ENCODE measurements around the gene CHRM3.
"Not testable (repeated sequence)": the region's sequence is repeated elsewhere in the genome, so short reads cannot be mapped to it uniquely, and the experiment has no call there.

CHRM3 gene

DNA sequence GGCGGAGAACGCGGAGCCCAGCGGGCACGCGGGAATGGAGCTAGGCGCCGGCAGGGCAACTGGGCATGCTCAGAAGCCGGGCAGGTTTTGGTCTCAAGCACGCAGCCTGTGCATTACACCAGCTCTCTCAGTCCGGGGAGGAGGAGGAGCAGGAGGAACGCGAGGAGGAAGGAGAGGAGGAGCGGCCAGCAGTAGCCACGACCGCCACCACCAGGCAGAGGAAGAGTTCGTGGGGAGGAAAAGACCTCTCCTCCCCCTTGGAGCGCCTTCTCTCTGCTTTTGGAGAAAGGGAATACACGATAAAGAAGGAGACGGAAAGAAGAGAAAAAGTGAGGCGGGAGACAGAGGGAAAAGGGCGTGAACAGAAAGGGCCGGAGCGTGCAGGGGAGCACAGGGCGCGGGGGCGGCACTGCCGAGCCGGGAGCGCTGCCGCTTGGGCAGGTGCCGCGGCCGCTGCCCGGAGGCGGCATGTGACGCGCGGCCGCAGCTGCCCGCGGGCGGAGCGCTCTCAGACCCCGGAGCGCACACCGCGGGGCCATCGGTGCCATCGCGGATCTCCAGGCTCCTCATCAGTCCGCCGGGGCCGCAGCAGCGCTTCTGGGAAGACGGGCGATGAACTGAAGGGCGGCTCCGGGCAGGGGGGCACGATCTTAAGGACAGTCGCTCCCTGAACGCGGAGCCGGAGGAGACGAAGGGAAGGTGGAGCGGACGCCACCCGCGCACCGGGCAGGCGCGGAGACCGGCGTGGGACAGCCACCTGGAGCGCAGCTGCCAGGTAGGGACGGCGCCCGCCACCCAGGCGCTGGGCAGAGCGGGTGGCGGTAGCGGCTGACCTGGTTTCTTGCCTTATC is at the start of gene CHRM3:
CHRM3 (plus strand) TSS at position 116 of the 851 bp plus-strand sequence. CDS start 520,884 bp downstream, outside the sequence.
- DNase-seq = peak; percentile 56 to 67 (median 61)

DNA sequence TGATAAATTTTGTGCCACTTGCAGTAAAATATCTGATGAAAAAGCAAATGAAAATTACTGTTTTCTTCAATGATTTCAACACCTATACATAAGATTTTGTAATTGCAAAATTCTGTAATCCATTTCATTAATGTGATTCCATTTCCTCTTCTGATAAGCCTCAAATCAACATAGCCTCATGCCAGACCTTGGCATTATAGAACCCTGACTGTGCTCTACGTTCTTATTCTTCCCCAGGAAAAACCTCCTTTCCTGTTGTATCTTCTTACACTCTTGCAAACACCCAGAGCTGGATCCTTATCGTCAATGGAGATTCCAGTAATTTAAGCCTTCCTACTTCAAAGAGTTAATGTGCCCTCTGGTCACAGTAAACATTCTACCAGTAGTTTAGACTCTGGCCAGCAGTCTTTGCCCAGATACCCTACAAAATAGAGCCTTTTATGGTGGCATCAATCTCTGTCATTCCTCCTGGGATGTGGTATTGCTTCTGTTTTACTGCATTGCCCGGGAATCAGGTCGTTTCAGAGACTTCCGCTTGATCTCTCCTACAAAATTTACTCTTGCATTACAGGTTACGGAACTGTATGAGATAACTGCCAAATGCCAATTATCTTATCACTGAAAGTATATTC is 48.5 kb upstream of the CHRM3 start:
- no peak for DNase-seq

DNA sequence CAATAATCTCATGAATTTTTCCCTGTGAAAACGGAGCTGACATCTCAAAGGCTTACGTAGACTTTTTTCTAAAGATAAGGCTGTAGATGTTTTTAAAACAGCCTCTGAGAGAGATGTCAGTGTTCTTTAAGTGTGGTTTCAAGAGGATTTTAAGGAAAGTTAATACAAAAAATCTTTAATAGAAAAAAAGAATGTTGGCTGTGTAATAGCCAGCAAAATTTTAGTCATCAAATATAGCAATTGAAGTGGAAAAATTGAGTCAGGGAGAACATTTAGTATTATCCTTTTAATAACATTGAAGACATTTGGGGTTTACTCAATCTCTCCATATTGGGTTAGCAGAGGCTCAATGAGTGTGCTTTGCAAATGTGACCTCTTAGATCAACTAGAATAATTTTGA is 38.6 kb upstream of the CHRM3 start:
- no peak for DNase-seq

DNA sequence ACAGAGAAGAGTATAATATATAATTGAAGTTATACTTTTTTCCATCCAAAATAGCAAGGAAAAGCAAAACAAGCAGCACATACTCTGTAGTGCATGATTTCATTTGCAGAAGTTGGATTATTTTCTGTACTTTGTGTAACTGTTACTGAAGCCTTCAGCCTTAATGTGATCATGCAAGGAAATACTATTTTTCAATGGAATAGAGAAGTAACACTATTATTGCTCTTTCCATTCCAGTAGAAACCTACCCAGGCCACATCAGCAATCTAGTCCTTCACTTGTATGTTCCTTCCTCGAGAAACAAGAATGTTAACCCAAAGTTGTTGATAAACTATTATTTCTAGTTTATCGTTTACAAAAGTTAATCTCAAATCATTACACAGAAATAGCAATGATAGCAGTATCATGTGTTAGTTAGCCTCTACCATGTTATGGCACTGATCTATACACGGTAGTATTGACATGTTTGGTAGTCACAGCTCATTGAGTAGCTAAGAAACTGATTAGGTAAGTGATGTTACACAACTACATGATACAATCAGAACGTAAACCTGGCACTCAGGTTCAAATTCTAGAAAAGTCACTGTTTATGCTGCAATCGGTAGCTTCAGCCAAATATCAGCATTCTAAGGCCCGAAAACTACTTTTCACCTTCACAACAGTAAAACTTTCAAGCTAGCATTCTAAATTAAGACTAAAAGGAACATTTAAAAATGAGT is 37.6 kb upstream of the CHRM3 start:
- DNase-seq = no peak

DNA sequence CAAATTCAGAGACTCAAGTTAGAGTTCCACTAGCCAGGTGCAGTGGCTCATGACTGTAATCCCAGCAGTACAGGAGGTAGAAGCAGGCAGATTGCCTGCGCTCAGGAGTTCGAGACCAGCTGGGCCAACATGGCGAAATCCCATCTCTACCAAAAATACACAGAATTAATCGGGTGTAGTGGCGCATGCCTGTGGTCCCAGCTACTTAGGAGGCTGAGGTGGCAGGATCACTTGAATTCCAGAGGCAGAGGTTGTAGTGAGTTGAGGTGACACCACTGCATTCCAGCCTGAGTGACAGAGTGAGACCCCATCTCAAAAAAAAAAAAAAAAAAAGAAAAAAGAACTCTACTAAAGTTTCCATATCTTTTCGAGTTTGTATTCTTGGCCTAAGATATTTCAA is 36.7 kb upstream of the CHRM3 start:
- DNase-seq = no peak

DNA sequence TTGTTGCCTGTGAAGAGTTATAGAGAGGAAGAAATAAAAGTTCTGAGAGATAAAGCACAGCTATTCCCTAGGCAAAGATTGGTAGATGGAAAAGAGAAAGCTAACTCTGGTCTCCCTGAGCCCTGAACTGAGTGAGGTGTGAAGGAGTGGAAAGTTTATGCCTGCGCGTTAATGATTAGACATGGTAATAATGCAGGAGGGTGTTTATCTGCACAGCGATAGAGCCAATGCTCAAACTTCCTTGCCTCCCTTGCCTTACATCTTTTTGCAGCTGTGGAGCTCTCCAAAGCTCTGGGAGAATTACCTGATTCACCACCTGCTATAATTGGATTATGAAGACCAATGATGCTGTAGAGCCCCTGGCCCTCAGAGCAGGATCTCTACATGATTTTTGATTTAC is 32.8 kb upstream of the CHRM3 start:
- DNase-seq = no peak

DNA sequence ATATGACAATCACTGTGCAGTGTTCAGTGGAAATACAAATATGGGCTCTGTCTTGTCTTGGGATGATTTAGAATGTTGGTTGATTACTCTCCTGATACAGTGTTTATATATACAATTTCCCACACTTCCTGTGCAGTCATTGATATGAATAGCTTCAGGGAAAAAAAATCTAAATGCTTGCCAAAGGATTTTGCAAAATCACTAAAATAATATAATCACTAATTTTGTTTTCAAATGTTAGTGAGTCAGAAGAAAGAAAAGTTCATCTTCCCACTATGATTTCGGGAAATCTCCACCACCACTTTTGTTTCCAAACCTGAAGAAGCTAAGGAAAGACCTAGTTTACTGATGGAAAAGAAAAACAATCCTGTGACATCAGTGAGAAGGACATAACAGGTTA is 32.1 kb upstream of the CHRM3 start:
- DNase-seq = no peak

DNA sequence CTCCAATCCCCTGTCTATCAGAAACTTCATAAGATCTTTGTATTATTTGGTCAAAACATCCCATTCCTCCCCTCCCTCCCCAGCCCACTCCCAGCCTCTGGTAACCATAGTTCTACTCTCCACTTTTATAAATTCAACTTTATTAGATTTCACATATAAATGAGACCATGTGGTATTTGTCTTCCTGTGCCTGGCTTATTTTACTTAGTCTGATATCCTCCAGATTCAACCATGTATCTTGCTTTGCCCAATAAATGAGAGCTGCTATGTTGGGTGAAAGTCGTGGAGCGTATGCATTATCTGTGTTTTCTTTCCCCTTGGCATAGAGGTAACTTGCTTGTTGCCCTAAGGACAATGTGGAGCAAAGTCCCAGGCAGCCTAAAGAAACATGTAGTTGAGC is 28.5 kb upstream of the CHRM3 start:
- no peak for DNase-seq

DNA sequence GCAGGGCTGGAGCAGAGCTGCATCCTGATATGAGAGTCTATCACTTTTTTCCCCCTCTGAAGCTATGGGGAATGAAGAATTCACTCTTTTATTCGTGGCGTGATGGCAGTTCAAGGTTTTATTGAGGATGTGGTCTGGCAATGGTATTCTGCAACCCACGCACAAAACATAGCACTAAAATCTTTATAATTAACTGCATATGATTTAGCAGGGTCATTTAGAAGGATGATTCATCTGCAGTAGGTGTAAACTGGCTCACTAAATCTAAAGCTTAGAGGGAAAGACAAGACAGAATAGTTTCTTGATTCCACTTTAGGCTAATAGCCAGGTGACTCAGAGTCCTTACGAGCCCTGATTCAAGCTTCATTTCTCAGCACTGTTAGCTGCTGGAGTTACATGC is 25.0 kb upstream of the CHRM3 start:
- no peak for DNase-seq

DNA sequence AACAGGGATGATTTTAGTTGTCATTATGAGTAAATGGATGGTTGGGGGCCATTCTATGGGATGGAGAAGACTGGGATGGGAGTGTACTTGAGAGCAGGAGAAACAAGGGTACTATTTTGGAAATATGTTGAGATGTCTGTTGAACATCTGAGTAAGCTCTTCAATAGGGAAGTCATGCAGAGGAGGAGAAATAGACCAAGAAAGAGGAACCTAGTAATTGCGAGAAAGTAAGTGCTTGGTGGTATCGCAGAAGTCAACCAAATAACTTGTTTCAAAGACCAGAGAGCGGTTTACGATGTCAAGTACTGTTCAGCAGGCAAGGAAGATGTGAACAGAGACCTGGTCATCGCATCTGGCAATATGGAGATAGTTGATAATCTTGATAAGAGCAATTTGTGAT is 22.4 kb upstream of the CHRM3 start:
- peak; percentile 33 to 57 (median 56) for DNase-seq

DNA sequence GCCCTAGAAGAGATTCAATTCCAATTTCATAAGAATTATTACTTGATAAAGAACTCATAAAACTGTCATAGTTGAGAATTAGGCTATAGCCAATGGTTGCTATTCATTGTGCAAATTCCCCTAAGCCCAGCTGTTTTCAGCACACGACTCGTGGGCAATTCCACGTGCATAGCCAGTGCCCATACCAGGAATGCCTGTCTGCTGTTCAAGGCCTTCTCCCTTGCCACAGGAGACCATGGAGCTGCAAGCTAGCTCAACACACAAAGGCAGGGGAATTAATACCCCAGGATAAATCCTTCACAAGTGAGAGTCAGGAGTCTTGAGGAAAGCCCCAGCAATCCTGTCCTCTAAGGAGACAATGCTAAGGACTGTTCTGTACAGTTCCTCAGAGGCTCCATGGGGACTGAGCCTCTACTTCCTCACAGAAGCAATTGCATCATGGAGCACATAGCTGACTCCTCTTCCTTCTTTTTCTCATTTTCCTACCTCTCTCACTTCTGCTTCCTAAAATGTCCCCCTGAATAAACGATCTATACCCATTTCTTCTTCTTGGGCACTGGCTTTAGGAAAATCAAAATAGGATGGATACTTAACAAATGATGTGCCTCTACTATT is 19.1 kb upstream of the CHRM3 start:
- DNase-seq = peak; percentile 60 to 74 (median 68)

DNA sequence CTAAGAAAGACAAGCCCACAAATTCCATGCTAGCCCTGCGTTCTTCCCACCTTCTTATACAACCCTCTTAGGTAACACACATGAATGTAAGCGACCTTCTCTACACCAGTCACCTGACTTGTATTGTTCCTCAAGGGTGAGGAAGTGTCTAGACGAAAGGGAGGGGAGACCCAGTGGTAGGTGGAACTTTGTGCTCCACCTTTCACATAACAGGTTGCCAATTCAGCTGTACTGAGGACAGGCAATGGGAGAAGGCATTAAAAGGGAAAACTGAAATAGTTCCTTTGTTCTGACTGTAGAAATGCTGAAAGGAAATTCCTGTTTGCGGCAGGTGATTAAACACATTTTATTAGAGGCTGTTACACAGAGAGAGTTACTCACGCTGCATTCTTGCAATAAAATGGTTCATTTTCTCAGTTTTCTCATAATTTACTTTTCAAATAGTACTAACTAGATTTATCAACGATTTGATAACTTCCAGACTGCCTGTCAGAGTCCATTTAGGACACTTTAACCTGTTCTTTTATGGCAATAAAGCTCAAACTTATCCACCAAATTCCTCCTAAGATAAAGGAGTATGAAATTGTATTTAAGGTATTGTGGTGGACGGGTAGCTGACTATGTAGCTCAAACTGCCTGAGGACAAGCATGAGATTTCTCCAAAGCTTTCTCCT is 17.8 kb upstream of the CHRM3 start:
- DNase-seq = no peak

DNA sequence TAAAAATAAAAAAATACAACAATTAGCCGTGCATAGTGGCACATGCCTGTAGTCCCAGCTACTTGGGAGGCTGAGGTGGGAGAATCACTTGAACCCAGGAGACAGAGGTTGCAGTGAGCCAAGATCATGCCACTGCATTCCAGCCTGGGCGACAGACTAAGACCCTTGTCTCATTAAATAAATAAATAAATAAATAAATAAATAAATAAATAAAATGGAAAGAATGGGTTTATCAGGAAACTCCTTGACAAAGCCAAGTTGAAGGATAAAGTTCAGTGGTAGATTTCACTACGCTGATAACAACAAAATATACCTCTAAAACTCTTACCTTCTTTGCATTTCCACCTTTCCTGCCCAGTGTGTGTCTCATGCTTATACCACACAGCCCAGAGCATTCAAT is 15.5 kb upstream of the CHRM3 start:
- DNase-seq = not testable (repeated sequence)

DNA sequence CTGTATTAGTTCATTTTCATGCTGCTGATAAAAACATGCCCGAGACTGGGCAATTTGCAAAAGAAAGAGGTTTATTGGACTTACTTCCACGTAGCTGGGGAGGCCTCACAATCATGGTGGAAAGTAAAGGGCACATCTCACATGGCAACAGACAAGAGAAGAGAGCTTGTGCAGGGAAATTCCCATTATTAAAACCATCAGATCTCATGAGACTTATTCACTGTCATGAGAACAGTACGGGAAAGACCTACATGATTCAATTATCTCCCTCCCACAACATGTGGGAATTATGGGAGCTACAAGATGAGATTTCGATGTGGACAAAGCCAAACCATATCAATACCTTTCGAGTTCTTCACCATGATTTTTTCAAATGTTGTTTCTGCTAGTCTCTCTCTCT is 3.7 kb upstream of the CHRM3 start:
- peak; percentile 41 to 68 (median 58) for DNase-seq

DNA sequence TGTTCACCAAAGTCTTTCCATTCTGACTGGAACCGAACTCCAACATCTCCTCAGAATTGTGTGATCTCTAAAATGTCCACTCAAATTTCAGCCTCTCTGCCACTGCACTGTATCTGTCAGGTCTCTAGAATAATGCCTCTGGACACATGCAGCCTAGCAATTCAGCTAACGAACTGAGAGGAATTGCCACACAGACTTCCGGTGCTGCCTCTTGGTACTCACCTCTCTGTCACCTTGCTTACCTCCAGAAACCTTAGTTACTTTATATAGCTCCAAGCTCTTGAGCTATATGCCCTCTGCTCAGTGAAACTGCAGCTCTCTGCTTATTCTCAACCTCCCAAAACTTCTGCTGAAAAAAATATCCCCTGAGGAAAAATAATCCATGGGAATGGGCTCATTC is 2.7 kb upstream of the CHRM3 start:
- DNase-seq = no peak

DNA sequence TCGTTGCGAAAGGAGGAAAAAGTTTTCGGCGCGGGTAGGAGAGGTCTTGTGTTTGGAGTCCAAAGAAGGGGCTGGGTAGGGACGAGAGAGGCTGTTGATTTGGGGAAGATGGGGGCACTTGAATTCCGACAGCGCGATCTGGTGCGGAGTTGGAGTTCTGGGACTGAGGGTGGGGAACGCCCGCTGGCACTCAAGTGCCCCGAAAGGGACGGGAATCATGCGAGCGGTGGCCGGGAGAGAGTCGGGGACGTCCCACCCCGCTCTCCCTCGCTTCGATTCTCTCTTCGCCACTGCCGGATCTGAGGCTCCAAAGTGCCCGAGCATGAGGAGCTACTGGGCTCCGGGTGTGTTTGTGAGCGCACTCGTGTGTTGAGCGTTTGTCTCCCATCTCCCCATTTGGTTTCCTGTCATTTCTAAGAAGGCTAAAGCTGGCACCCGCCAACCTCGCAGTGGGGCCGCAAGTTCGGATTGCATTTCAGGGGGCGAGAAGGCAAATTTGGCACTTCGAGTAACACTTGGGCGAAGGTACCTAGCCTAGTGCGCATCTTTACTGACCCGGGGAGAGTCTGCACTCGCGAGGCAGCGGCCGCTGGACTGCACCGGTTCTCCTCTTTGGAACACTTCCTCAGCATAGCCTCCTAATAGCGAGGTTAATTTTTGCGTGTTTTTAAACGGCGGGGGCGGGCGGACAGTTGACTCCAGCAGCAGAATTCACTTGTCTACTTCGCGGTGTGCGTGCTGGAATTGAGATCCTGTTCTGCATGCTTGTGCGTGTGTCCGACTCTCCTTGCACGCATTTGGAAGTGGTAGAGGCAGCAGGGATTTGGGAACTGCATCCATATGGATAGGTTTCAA is 1.2 kb downstream of the CHRM3 start:
- DNase-seq = peak; percentile 27 to 57 (median 27)

DNA sequence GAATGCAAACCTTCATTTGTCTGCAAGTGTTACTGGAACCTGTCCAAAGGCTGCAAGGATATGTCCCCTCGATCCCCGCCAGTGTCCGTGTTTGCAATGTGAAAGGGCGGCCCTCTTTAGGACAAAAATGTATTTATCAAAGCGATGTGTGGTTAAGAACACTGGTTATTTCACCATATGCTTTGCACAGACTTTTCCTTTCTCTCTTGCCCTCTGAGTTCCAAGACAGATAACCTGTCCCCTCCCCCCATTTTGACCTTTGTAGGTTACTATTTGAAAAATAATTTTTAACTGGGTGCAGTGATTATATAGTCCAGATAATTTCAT is 1.8 kb downstream of the CHRM3 start:
- DNase-seq = no peak

DNA sequence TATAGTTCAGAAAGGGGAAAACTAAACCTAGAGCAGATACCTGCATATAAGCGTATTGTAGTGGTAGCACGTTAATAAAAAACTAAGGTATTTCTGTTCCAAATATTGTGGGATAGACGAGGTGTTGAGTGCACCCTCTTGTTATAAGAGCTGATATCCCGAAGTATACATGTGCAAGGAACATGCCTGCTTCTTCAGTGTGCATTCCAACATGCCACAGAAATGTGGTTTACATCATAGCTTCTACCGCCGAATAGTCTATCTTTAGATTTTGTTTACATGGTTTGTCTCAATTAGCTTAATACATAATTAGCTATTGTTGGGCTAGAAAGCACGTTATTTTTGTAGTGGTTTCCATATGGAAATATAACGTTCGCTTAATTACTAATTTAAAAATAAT is 2.2 kb downstream of the CHRM3 start:
- DNase-seq = no peak

DNA sequence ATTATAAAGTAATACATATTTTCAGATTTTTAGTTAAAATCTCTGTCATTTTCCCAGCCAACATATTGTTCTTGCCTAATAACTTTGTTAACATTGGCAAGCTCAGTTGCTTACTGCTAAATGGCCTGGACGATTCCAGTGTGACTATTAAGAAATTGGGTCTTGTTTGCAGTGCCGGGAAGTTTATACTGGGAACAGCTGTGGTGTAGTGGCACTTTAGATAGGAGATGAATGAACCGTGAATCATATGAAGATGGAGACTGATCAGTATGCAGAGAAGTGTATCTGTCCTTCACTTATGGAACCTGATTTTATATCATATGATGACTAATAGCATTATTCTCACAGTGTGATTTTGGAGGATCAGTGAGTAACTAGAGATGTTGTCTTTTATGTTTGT is 3.3 kb downstream of the CHRM3 start:
- no peak for DNase-seq

DNA sequence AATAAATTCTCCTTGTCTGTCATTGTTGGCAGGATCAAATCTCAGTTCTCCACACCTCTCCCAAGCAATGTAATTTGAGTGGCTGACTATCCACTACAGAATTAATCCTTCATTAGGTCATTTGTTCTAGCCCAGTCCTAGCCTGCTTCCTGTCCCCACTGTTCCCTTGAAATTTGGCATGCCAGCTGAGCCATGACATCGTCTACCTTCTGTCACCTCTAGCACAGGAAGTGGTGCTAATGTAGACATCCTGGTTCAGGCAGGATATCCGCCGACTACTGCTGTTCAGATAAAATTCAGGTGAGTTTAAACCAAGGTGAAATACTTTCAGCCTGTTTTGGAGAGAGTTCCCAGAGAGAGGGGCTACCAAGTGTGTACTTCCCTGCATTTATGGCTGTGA is 5.9 kb downstream of the CHRM3 start:
- DNase-seq = no peak

DNA sequence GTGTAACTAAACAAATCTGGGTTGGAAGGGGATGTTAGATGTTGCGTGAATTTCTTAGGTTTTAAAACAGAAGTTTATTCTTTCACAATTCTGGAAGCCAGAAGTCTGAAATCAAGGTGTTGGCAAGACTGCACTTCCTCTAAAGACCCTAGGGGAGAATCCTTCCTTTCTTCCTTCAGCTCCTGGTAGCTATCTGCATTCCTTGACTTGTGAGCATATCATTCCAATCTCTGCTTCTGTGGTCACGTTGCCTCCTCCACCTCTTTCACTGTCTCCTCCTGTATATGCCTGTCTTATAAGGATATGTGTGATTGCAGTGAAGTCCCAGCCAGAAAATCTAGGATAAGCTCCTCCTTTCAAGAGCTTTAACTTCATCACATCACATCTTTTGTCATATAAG is 7.7 kb downstream of the CHRM3 start:
- no peak for DNase-seq

DNA sequence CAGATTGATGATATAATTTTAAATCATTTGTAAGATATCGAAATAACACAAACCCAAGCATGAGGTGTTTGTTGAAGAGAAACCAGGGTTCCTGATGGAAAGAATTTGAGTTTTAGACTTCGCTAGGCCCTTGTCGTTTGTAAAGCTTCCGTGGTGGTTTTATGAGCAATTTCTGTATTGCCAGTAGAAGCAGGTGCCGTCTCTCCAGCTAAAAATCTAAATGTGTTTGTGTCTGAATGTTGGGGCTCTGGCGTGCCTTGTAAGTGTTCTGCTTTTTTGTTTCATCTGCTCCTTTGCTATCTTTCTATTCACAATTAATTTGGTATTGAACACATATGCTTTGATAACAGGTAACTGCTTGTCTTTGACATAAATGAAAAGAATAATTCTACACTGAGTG is 27.5 kb downstream of the CHRM3 start:
- no peak for DNase-seq

All from suppressor macrophage treated with lipopolysaccharide for 1 hour (primary cell).